Endothelial cell of umbilical vein (primary cell): ENCODE results near the gene MGAT1.

Experiments
- CTCF ChIP-seq, 2 donors: IDR thresholded peaks; 1 replicate in 1 of 2; 2 replicates in 1 of 2; pipeline ENCODE4 v1.5.1; 2011; ENCODE audit warnings: low read length in 2 of 2, mild to moderate bottlenecking in 2 of 2, moderate library complexity in 2 of 2, control low read depth in 1 of 2, inconsistent platforms in 1 of 2, low read depth in 1 of 2; ENCODE audit not compliant: insufficient read depth in 1 of 2; ENCODE audit errors: extremely low read depth in 1 of 2
- POLR2A ChIP-seq: IDR thresholded peaks from 2 replicates; pipeline ENCODE4 v1.6.1; 2012; ENCODE audit warnings: low read depth, mild to moderate bottlenecking, control low read depth, low read length
- POLR2AphosphoS5 ChIP-seq: IDR thresholded peaks from 2 replicates; pipeline ENCODE4 v1.6.1; 2012; ENCODE audit warnings: low read depth, mild to moderate bottlenecking, control low read depth, low read length, moderate library complexity; ENCODE audit not compliant: insufficient read depth

DNA sequence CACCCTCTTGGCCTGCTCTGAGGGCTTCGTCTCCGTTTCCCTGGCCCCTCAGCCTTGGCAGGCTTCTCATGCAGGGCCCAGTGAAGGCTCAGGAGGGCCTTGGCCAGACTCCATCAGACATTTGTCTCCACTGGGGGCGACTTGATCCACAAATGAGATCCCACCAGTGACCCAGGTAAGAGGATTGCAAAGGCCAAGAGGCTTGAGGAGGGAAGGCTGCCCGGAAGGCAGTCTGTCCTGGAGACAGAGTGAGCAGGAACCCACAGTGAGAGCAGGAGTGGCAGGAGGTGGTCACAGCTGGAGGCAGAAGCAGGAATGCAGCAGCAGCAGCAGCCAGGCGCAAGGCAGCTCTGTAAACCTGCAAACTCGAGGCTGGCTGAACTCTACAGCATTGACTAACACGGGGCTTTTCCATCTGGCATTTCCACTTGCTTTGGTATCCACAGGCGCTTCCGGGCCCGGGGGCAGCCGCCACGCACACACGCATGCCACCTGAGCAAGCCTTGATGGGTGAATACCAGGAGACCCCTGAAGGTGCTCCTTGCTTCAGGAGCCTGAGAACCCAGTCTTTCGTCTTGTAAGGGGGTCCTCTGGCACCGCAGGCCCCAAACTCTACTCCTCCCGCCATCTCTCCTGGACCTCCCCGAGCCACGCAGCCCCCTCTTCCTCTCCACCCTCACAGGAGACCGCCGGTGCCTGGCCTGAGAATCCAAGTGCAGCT lies 14.7 kb downstream of the MGAT1 start:
- no peak for TF ChIP-seq POLR2A
- no peak for TF ChIP-seq CTCF (IDR thresholded peaks at IDR 0.05; ENCODE audit: extremely low read depth in 1 of 2, insufficient read depth in 1 of 2, low read depth in 1 of 2, low read length in 2 of 2)
- TF ChIP-seq POLR2AphosphoS5 = no peak
